Right ventricle myocardium inferior (tissue), 1 donor: ENCODE measurements around the gene NEDD4. TPM values are rescaled to one million over a fixed set of nuclear protein-coding genes. Genes with fewer than 3 reads are reported as not detected.
"Not testable (repeated sequence)": the region's sequence is repeated elsewhere in the genome, so short reads cannot be mapped to it uniquely, and the experiment has no call there.

Experiments
- ATAC-seq: fragments of 200-7000 bp; cut with Tn5 transposase; one replicate; pipeline ENCODE4 v1.9.1; 2020; ENCODE audit warnings: mild to moderate bottlenecking, moderate library complexity
- DNase-seq: peaks from one replicate; pipeline ENCODE4 v3.0.0; 2021; ENCODE audit errors: missing footprints
- intact Hi-C: fragments of 100-400 bp; cut with DNase I; formaldehyde crosslinking; loops from one replicate; pipeline ENCODE4 v1.11.0; 2022
- long read RNA-seq: library from polyadenylated mRNA; unstranded; transcript quantifications from one replicate; pipeline ENCODE4 v2.0.0, GENCODE V29; 2021
- total RNA-seq: library from RNA; stranded (reverse); fragmentation: NEBNext Ultra II Directional; extraction: Animal tissue kit (Norgen Biotek cat#: 25700); gene quantifications from one replicate; pipeline ENCODE4 v1.2.1, GENCODE V29; 2021
- donor health status: DM: no; HTN: yes; CAD: no; lungs with severe emphysema.

NEDD4 gene
- 9.7 TPM for total RNA-seq
- long read RNA-seq, full-length matches to known transcripts = 3 of 3 reads
- long read RNA-seq, partial matches to known transcripts = 0 of 3 reads
- long read RNA-seq, other reads (novel, unspliced or antisense) = 0 of 3 reads

DNA sequence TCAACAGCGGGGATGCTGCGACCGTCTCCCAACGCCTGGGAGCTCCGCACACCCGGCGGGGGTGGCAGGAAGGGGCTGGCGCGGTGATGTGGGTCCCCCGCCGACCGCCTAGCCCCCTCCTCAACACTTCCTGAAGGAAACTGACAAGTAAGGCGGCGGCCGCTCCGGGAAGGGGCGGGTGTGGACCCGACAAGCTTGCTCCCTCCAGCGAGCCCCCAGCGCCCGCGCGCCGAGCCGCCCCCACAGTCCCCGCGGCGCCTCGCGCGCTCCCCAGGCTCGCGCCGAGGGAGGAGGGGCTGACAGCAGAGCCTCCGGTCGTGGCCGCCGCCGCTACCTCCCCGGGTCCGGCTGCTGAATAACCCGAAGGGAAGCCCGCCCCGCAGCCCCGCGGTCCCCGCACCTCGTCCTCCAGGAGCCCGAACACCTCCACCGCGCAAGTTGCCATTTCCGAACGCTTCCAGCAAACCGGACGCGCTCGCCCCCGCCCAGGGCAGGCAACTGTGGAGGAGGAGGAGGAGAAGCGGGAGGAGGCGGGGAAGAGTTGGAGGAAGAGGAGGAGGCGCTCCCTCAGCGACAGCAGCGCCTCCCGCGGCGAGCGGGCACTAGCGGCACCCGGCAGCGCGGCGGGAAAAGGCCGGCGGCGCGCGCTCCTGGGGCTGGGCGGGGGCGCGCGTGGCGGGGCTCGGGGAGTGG is at the start of gene NEDD4:
NEDD4 (minus strand) TSS at position 502 of the 693 bp plus-strand sequence; CDS start at position 445, 57 bp downstream.
- DNase-seq = peak; percentile 91
- intact Hi-C loops = loop anchor here (5.0 kb wide), 4 partner anchors 44 to 249 kb away; partner anchors contain the start of gene RFX7

DNA sequence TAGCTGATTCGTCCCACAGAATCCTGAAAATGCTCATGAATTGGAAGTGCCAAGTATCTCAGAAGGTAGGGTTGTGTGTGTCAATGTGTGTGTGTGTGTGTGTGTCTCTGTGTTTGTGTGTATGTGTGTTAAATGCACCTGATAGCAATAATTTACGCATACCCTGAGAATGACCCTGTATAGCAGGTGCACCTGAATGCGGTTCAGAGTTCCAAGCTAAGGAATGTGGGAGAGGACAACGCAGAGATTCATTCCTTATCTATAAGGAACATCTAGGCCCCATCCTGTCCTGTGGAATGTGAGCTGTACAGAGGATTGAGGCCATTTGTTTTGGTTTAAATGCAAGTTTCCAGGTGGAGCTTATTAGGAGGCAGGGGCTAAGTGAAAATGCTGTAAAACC is 49.1 kb upstream of the NEDD4 start:
- ATAC-seq (no peak), DNase-seq (no peak)
- intact Hi-C loops = no loop called here

More for the DNA sequence above, at the start of gene NEDD4:
- ATAC-seq = peak; percentile 98

DNA sequence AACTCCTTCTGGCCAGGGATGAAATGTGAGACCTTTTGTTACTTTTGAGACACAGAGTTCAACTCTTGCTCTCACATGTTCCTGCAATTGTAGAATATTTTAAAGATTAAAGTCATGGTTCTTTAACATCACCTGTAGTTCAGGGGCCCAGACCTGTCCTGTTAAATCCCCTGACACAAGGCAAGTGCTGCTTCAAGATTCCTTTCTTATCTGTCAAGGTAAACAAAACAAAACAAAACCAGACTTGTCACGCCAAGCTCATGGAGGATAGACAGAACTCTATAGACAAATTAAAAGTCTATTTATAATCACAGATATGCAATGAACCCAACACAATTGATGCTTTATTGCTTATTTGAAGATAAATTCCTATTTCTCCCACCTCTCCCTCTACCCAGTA is 48.6 kb upstream of the NEDD4 start:
- ATAC-seq (no peak), DNase-seq (no peak)
- intact Hi-C loops = no loop called here

DNA sequence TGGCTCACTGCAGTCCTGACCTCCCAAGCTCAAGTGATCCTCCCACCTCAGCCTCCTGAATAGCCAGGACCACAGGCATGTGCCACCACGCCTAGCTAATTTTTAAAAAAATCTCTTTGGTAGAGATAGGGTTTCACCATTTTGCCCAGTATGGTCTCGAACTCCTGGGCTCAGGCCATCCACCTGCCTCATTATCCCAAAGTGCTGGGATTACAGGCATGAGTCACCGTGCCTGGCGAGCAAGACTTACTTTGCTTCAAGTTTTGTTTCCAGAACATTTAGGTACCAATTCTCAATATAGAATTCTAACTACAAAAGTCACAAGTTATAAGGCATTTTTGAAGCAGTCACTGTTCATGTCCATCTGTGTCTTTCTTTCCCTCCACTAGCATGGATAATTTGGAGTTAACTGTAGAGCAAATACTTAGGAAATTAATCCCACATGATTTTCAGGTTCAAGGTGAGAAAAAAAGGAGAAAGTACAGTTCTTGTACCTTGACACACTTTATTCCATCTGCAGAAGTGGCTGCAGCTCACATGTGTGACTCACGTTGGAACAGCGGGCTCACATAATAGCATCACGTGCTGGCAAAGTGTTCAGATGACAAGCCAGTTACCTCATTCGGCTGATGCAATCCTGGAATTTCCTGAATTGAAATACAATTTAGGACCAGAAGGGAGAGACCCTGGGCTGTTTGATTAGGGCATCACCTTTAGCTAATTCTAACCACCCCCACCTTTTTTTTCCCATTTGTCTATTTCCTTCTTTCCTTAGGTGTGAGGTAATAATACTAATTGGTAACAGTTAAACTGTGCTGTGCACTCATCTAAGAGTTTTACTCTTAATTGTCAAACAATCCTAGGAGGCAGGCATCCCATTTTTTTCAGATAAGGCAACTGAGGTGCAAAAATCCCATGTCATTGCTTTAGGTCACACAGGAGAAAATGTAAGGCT is 46.9 kb upstream of the NEDD4 start:
- peak; percentile 44 for ATAC-seq
- intact Hi-C loops = no loop called here
- DNase-seq = no peak

DNA sequence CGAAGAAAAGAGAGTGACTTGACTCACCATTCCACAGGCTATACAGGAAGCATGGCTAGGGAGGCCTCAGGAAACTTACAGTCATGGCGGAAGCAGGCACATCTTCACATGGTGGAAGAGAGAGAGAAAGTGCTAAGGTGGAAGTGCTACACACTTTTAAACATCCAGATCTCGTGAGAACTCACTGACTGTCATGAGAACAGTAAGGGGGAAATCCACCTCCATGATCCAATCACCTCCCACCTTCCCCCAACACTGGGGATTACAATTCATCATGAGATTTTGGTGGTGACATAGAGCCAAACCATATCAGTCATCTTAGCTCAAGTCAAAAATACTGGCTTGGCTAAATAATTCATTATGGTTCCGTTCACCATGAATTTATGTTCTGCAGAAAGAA is 45.3 kb upstream of the NEDD4 start:
- ATAC-seq (no peak), DNase-seq (no peak)
- intact Hi-C loops = loop anchor here (5.0 kb wide), 1 partner anchor 46 kb away; the partner anchor contains the start of gene NEDD4

DNA sequence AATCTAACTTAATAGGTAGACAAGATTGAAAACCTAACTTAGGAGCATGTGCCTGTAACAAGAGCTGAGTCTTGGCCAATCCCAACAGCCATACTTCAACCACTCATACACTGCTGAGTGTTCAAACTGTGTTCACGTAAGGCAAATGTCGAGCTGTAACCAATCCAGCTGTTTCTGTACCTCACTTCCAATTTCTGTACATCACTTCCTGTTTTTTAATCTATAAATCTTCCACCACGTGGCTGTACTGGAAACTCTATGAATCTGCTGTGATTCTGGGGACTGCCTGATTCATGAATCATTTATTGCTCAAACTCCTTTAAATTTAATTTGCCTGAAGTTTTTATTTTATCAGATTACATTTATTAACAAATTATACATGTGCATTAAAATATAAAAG is 44.6 kb upstream of the NEDD4 start:
- no peak for DNase-seq
- no peak for ATAC-seq
- intact Hi-C loops = loop anchor here (5.0 kb wide), 1 partner anchor 46 kb away; the partner anchor contains the start of gene NEDD4

DNA sequence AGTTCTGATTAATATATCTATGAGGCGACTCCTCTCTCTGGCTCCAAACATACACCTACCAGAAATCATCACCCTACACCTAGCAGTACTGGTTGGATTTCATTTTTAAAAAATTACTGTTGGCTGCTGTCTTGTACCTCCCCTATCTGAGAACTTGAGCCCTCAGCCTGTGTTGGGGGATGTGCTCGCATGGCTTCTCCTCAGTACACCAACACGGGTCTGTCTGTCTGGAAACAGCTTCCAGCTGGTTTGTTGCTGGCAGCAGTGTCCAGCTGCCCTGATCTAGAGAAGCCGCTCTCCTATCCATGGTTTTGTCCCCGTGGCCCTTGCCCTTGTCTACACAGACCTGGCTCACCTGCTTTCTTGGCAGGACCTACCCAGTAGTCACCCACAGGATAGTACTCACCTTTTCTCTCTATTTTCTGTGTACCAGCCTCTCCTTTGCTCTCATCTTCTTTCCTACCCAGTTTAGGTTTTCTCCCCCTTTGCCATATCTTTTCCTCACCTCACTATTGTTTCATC is 43.2 kb upstream of the NEDD4 start:
- intact Hi-C loops = loop anchor here (5.0 kb wide), 1 partner anchor 44 kb away; the partner anchor contains the start of gene NEDD4
- DNase-seq = no peak
- ATAC-seq = no peak

DNA sequence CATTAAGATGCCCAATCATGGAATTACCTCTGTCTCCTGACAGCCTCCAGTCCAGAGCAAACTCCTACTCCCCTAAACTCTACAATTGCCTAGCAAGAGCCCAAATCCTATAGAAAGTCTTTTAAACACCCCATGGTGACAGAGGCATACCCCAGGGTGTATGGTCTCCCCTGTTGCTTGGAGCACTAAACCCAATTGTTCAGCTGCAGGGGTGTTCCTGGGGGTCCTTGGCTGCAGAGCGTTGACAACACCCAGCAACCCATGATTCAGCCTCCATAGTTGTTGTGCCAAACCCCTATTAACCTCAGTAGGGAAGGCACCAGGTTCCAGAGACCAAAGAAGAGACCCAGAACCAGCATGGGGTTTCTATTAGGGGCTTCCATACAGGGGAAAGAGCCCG is 41.8 kb upstream of the NEDD4 start:
- intact Hi-C loops = loop anchor here (5.0 kb wide), 1 partner anchor 43 kb away; the partner anchor contains the start of gene NEDD4
- DNase-seq = no peak
- no peak for ATAC-seq

DNA sequence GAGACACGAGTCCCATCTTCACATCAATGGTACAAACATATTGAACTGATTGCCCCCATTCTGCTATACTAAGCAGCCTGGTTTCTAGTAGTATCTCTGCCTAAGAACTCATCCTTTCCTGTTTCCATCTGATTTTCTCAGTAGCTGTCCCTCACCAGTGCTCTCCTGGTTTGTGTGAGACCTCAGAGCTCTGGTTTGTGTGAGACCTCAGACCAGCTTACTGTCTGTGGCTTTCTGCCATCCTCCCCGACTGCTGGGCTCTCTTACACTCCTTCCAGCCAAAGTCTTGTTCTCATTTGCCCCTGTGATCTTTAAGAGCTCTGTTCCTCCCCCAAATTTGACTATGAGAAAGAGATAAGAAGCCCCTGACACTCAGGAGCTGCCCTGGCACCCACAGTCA is 41.1 kb upstream of the NEDD4 start:
- ATAC-seq (no peak), DNase-seq (no peak)
- intact Hi-C loops = no loop called here

DNA sequence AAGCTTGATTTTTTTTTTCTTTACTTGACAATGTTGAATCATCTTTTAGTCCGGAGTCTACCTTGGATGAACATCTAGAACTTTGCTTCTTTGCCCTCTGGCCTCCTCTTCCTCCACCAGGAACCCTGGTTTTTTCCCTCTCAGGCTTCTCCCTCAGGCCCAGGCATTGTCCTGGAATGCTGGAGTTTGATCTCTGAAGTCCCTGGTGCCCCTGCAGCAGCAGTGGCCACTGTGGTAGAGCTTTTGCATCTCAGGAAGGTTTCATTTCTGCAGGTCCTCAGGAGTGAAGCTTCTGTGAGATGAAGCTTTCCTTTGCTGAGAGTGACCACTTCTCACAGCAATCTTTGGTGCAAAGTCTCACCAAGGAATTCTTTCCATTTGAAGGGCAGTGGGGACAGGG is 39.0 kb upstream of the NEDD4 start:
- intact Hi-C loops = no loop called here
- no peak for ATAC-seq

DNA sequence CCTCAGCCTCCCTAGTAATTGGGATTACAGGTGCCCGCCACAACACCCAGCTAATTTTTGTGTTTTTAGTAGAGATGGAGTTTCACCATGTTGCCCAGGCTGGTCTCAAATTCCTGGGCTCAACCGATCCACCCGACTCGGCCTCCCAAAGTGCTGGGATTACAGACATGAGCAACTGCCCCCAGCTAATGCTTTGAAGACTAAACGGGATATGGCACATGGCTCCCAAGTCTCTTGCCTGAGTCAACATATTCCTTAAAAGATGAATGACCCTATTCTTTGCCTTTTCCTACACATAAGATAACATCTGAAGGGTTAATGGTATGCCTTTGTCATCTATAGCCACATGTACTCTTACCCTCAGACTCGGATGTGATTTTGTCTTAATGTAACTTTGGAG is 38.4 kb upstream of the NEDD4 start:
- DNase-seq (no peak), ATAC-seq (no peak)
- intact Hi-C loops = no loop called here

More for the DNA sequence above, 39.0 kb upstream of the NEDD4 start:
- no peak for DNase-seq

DNA sequence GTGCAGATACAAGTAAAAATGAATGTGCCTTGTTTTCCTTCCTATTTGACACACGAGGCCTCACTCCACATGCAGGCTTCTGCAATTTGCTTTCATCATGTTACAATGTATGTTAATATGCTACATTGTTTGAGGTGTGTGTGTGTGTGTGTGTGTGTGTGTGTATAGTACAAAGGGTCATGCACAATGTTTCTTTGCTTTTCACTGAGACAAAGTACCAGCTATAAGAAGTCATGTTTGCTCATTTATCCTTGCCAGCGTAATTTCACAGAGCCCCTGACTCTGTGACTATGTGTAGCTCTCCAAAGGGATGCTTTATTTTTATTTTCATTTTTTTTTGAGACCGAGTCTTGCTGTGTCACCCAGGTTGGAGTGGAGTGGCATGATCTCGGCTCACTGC is 38.0 kb upstream of the NEDD4 start:
- intact Hi-C loops = no loop called here
- ATAC-seq = no peak
- no peak for DNase-seq

DNA sequence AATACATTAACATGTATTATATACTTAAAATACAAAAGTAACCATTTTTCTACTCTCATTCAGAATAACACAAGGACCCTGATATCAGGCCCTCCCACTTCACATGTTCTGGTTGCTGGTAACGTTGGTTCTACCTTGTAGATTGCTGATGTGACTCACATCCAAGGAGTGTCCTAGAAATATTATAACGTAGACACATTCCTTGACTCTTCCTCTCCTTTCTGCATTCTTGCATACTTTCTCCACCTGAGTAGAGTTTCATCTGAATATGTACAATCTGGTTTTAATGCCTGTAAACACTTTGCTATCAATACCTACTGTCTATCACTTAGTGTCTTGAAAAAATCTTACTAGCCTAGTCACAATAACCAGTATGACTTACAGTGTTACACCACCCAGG is 35.0 kb upstream of the NEDD4 start:
- DNase-seq (no peak), ATAC-seq (no peak)
- intact Hi-C loops = no loop called here

DNA sequence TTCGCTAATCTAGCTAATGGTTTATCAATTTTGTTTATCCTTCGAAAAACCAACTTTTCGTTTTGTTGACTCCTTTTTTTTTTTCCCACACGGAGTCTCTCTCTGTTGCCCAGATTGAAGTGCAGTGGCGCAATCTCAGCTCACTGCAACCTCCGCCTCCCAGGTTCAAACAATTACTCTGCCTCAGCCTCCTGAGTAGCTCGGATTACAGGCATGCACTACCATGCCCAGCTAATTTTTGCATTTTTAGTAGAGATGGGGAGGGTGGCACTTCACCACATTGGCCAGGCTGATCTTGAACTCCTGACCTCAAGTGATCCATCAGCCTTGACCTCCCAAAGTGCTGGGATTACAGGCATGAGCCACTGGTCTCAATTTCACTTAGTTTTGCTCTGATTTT is 29.7 kb upstream of the NEDD4 start:
- DNase-seq, intact Hi-C loops, ATAC-seq: not testable (repeated sequence)

DNA sequence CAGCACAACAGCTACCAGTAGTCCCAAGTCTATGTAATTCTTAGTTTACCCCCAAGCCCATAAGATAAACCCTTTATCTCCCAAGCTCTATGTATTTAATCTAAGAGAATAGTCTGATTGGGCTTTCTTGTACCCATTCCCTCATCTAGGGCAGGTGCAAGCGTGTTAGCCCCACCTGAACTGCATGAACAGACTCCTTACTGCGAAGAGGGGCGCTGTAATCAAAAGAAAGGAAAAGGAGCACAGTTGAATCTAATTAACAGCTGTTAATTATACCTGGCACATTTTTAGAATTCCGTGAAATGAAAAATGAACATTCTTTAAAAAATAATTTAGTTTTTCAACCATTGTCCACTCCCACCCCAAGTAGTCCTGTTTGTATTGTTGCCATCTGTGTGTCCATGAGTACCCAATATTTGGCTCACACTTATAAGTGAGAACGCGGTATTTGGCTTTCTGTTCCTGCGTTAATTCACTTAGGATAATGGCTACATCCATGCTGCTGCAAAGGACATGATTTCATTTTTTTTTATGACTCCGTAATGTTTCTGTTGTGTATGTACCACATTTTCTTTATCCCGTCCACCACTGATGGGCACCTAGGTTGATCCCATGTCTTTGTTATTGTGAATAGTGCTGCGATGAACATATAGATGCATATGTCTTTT is 26.5 kb upstream of the NEDD4 start:
- ATAC-seq (no peak), DNase-seq (no peak)
- intact Hi-C loops = no loop called here

DNA sequence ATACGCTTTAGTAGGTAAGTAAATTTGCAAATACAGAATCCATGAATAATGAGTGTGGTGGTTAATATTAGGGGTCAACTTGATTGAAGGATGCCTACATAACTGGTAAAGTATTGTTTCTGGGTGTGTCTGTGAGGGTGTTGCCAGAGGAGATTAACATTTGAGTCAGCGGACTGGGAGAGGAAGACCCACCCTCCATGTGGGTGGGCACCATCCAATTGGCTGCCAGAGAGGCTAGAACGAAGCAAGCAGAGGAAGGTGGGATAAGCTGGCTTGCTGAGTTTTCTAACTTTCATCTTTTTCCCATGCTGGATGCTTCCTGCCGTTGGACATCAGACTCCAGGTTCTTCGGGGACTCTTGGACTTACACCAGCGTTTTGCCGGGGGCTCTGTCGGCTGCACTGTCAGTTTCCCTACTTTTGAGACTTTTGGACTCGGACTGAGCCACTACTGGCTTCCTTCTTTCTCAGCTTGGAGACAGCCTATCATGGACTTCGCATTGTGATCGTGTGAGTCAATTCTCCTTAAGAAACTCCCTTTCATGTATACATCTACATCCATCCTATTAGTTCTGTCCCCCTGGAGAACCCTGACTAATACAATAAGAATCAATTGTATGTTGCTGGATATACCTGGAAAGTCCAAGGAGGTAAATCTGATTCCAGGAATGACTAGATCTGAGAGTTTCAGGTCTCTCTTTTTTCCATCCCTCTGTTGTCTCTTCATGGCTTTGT is 25.8 kb upstream of the NEDD4 start:
- intact Hi-C loops = no loop called here
- ATAC-seq = no peak
- no peak for DNase-seq

DNA sequence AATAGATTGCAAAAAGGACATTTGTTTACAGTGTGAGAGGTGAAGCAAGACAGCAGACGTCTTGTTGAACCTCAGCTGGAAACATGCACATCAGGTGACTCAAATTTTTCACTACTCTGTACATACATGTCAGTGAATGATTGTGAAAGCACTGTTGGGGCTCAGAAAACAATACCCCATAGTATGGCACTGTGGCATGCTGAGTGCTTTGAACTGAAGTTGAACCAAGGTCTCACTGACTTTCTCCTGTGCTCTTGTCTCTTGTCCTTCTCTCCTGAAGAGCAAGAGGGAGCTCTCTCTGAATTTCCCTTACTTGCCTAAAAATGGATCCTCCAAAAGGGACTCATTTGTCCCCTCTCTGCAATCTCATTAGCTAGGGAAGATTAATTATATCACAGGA is 24.5 kb upstream of the NEDD4 start:
- DNase-seq = no peak
- ATAC-seq = no peak
- intact Hi-C loops = no loop called here

DNA sequence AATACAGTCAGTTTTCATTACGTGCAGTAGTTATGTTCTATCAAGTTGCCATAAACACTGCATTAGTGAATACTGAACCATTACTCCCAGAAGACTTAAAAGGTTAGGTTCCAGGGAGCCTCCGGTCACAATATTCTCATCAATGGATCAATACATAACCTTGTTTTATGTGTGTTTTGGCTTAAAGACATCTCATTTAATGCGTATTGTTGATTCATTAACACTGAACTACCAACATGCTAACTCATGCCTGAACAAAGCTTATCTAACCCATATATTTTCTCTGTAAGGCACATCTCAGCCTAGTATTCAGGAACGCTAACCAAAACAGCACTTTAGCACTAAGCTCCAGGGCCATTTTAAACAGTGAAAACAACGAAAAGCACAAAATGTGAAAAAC is 24.1 kb upstream of the NEDD4 start:
- ATAC-seq (no peak), DNase-seq (no peak)
- intact Hi-C loops = no loop called here
